ENCODE results near the gene TBC1D22A.
"Not testable (repeated sequence)": the region's sequence is repeated elsewhere in the genome, so short reads cannot be mapped to it uniquely, and the experiment has no call there.

TBC1D22A gene

DNA sequence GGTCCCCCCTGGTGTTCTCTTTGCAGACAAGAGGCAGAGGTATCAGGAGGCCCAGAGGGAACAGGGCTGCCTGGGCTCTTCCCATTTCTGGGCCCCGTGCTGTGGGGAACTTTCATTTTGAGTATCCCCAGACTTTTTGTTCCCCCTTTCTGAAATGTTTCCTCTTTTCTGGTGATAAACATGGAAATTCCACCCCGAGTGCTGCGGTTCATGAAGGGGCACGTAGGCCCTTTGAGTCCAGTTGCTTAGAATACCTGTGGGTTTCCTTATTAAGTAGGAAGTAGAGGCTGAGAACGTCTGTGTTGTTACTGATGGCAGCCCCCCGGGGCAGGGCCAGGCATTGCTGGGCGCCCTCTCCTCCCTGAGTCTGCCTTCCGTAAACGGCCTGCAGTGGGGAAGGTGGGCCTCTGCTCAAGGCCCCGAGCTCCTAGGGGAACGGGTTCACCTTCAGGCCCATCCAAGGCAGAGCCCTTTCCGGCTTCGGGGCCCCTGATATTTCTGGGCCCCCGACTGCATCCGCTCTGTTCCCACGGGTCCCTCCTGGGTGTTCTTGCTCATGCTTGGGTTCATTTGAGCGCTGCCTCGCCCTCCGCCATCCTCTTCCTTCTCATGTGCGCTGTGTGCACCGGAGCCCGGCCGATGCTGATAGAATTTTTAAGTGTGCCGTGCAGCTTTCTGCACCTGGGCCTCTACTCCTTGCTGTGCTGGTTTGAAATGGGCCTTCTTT, 12.0 kb downstream of the TBC1D22A start:
- peak in 1 of 2 donors; percentile 55 for DNase-seq

DNA sequence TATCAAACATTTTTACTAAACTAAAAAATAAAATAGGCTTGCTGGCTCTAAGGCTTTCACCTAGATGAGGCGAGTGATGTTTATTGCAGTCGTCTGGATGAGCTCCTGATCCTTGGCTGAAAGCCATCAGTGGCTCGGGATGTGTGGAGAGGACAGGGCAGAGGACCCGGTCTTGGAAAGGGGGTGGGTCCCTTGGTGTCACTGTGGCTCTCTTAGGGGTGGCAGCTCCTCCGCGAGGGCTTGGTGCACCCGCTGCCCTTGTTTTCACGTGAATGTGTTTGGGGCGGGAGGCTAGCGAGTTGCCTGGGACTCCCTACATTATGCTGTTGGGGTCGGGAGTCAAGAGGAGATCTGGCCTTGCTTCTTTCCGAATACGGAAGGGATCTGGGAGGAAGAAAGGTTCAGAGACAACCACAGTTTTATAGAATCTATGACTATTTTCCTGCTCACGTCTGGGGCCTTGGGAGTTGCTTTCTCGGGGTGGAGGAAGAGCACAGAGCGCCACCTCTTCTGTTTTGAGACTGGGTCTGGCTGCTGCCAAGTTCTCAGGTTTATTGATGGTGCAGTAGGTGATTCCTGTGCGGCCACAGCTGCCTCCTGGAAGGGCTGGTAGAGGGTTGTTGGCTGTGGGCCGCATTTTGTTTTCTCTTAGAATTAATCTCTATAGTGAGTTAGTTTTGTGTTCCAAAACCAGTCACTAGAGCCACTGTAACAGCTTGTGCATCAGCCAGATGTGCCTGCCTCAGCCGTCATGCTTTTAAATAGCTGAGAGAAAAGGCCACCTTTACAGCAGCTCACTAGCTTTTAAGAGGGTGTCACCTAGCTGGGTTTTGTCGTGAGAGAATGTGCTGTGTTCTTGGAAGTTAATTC, 12.8 kb downstream of the TBC1D22A start:
- DNase-seq, result no peak

DNA sequence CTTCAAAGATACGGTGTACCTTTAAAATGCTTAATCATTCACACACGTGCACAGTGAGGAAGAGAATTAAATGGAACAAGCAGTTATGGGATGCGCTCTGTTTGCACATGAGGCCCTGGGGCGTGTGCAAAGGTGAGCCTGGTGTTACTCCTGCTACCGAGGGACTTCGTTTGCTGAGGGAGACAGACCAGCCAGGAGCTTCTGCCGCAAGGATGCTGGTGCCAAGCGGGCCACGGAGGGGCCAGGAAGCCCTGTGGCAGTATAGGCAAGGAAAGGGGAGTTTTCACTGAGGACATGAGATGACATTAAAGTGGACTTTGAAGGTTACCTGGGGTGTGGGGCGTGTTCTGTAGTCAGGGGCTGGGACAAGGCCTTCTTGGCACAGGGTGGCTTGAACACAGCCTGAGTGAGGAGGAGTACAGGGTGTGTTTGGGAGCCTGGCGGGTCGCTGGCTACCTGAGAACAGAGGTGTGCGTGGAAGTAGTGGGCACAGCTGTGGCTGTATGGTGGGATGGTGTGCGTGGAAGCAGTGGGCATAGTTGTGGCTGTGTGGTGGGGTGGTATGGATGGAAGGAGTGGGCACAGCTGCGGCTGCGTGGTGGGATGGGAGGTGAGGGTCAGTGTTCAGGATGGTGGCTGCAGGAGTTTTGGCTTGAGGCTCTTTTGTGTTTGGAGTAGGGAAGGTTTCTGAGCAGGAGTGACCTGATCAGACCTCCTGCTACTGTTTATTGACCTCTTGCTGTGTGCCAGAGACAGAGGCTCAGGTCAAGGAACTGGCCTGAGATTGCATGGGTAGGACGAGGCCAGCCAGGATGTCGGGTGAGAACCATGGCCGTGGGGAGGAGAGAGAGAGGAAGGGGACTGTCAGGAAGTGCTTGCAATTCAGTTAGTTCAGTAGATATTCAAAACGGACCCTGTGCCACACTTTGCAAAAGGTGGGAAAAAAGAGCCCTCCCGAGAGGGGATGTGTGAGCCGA, 13.7 kb downstream of the TBC1D22A start:
- DNase-seq, result no peak

DNA sequence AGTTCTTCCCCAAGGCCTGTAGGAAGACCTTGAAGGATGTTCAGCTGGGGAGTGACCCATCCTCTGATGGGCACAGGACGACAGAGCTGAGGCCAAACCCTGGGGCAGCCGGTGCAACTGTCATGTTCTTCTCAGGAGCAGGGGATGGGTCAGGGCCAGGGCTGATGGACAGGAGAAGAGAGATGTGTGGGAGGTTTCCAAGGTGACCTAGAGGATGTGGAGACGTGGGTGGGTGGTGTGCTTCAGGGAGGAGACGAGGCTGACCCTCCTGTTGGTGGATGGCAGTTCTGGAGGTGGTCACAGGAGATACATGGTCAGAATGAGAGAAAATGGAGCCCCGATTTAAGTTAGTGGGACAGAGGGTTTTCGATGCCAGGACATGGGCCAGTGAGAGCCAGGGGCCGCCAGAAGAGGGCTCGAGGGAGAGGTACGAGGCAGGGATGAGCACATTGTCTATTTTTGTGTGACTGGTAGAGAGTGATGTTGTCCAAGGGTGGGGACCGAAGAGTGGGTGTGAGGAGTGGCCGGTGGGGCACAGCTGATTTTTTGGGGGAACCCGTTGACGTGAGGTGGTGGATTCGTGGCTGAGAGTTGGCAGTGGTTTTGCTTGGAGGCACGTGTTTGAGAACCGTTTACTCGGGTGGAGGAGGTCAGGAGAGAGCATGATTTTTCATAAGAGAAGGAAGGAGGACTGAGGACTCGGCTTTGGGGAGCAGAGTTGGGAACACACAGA, 14.6 kb downstream of the TBC1D22A start:
- no peak for DNase-seq

DNA sequence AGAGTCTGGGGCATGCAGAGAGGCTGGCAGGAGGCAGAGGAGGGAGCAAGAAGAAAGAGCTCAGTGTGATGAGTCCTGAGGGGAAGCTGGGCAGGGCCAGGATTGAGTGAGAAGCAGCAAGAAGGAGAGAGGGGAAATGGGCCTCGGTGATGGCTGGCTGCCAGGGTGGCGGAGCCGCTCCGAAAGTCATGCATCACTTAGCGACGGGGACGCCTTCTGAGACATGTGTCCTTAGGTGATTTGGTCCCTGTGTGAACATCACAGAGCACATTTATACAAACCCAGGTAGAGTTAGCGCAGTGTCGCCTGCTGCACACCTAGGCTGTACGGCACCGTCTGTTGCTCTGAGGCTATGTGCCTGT, 15.1 kb downstream of the TBC1D22A start:
- peak; percentile 40 to 79 for DNase-seq

DNA sequence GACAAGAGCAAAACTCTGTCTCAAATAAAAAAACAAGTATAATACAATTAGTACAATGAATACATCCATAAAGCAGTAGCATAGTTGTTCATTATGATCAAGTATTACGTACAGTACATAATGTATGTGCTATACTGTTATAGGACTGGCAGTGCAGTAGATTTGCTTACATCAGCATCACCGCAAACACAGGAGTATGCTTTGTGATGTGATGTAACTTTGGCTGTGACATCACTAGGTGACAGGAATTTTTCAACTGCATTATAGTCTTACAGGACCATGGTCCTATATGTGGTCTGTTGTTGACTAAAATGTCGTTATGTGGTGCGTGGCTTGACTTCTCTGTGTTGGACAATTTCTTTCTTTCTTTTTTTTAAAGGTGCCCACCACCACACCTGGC, 16.6 kb downstream of the TBC1D22A start:
- DNase-seq, result no peak

DNA sequence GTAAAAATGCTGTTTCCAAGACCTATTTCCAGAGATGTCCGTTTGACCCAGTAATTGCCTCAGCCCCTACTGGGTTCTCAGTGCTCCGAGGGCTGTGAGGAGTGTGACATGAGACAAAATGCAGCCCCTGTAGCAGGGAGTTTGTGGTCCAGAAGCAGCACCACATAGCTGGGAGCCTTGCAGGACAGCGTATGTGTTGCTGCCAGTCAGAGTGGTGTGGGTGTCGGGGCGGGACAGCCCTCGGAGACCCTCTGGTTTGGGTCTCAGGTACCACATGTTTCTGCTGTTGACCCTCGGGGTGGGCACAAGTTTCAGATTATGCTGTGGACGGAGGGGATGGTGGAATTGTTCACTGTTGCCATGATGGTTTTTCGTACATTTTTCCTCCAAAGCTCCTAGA, 17.2 kb downstream of the TBC1D22A start:
- no peak for DNase-seq

DNA sequence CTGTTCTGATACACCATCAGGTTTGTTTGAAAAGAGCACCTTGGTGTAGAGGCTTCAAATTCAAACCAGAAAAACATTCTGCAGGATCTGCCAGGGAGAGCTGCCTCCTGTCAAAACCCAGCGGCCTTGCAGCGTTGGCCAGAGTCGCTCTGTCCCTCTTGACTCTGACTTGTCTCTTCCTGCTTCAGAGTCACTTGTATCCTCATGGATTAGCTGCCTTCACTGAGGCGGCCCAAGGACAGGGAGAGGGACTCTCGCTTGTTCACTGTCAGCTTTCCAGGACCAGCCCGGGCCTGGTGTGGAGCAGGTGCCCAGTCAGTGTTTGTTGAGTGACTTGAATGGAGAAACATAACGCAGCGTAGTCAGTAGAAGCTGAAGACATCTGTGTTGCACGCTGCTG, 18.0 kb downstream of the TBC1D22A start:
- no peak for DNase-seq

DNA sequence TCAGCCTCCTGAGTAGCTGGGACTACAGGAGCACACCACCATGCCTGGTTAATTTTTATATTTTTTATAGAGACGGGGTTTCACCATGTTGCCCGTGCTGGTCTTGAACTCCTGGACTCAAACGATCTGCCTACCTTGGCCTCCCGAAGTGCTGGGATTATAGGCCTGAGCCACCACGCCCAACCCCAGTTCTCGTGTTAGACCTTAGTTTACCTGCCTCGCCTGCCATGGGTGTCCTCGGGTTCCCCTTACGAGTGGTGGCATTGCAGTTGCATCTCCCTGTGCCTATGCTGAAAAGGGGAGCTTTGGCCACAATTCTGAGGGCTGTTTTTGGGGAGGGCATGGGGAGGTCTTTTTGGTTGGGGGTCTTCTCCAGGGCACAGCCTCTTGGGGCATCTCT, 18.8 kb downstream of the TBC1D22A start:
- no peak for DNase-seq

DNA sequence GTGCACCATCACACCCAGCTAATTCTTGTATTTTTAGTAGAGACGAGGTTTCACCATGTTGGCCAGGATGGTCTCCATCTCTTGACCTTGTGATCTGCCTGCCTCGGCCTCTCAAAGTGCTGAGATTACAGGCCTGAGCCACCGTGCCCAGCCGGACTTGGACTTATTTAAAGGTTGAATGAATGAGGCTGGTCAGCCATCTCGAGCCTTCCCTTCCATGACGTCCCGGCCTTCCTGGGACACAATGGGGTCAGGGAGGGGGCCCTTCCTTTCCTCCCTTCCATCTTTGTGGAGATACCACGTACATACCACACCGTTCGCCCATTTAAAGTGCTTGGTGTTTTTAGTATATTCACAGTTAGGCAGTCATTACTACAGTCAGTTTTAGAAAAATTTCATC, 19.8 kb downstream of the TBC1D22A start:
- DNase-seq, result not testable (repeated sequence)

DNA sequence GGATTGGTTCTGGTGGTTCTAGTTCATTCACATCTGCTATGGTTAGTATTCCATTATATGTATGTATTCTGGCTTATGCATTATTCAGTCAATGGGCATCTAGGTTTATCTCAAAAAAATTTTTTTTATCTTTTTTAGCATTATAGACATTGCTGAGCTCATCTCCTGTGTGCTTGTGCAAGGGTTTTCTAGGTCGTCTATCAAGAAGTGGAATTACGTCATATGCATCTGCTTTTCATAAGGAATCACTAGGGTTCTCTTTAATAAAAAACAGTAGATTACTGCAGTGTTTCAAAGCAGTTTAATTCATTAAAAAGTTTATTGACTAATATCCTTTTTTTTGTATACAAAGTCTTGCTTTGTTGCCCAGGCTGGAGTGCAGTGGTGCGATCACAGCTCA, 21.3 kb downstream of the TBC1D22A start:
- DNase-seq, result no peak

DNA sequence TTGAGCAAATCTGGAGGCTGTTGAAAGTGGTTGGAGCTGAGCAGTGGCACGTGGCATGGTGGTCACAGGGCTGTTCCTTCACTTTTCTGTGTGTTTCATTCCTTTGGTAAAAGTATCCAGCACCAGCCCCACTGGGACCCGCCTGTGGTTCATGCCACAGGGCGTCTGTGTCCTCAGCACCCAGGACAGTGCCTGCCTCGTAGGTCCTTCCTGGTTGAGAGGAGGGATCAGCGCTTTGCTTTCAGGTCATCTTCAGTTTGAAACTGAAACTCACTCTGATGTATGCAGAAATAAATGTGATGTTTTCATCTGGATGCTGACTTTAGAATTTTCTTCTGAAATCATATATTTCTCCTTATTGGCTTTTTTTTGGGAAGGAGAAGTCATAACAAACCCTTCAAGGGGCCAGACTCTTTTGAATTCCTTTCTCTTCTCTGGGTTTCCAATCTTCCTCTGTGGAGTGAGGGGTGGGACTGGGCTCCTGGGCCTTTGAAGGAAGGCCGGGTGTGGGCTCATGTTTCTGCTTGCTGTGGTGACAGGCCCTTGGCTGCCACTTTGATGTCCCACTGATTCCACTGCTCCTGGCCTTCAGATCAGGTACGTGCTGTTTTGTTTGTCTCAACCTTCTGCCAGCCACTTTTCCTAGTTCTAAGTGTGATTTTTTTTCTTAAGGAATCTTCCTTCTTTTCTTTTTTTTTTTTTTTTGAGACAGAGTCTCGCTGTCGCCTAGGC, 26.2 kb downstream of the TBC1D22A start:
- DNase-seq, result no peak

DNA sequence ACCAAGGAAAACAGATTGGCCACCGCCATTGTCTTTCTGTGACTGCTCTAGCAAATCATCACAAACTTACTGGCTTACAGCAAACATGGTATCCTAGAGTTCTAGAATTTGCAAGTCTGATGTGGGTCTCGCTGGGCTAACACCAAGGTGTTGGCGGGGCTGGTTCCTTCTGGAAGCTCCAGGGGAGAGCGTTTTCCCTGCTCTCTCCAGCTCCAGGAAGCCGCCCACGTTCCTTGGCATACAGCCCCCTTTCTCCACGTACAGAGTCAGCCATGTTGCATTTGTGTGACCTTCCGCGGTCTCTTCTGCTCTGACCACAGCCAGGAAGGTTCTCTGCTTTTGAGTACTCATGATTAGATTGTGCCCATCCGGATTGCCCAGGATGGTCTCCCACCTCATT, 27.5 kb downstream of the TBC1D22A start:
- DNase-seq, result no peak

DNA sequence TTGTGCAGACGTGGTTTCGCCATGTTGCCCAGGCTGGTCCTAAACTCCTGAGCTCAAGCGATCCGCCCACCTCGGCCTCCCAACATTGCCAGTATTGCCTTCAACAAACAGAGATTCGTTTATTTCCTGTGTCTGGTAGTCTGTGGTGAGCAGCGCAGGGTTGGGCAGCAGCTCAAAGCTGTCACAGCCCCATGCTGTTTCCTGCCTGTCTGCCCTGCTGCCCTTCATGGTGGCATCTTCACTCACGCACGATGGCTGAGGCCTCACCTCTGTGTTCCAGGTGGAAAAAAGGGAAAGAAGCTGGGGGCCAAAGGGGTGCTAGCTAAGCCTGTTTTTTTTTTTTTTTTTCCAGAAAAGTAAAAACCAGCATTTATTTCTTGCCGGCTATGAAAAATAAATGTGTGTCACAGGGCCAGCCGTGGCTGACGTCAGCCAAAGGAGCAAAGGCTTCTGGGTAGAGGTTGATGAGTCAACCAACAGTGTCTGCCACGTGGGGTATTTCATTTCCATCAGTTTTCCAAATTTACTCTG, 28.8 kb downstream of the TBC1D22A start:
- DNase-seq, result peak; percentile 29 to 90

DNA sequence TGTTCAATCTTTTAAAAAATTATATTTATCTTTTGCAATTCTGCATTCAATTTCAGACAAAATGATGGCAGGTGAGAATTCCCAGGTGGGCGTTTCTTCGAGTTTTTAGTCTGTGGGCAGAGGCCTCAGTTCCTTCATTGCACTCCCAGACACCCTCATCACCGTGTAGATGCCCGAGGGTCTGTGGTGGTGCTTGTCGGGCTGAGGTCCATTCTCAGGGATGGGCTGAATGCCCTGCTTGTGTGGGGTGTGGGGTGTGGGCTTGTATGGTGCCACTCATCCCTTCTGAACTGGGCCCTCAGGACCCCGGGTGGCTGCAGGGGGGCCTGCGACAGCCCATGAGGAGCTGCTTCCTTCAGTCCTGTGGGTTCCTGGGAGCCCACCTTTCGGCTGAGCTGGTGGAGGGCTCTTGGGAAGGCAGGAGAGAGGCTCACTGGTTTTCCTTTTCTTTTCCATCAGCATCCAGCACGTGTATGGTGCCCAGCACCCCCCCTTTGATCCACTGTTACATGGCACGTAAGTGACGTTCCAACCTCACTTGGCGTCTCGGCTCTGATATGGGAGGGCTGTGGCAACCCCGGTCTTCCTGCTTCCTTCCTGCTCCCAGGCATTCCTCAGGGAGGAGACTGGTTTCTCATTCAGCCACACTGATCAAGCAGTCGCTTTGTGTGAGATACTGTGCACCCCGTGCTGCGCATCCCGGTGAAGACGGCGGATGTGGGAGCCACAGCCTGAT, 29.8 kb downstream of the TBC1D22A start:
- no peak for DNase-seq

DNA sequence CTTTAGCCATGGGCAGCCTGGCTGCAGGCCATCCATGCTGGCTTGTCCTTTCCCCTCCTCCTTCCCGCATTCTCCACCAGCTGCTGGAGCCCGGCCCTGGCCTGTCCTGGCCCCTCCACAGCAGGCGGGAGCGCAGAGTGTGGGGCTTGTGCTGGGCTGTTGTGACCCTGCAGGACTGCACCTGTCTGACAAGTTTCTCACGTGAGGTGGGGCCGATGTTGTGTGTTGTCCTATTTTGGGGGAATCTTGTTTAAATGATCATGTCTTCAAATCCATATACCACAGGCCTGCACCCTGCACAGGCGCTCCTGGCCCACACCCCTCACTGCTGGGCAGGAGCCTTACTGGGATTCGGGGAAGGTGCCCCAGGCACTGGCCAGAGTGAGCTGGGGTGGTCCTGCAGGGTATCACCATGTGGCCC, 30.4 kb downstream of the TBC1D22A start:
- no peak for DNase-seq

DNA sequence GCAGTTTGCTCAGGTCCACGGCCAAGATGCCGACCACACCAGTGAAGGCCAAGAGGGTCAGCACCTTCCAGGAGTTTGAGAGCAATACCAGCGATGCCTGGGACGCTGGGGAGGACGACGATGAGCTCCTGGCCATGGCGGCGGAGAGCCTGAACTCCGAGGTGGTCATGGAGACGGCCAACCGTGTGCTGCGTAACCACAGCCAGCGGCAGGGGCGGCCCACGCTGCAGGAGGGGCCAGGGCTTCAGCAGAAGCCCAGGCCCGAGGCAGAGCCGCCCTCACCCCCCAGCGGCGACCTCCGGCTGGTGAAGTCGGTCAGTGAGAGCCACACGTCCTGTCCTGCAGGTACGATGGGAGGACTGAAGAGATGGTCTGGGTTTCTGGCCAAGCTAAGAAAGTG, 31.0 kb downstream of the TBC1D22A start:
- no peak for DNase-seq

DNA sequence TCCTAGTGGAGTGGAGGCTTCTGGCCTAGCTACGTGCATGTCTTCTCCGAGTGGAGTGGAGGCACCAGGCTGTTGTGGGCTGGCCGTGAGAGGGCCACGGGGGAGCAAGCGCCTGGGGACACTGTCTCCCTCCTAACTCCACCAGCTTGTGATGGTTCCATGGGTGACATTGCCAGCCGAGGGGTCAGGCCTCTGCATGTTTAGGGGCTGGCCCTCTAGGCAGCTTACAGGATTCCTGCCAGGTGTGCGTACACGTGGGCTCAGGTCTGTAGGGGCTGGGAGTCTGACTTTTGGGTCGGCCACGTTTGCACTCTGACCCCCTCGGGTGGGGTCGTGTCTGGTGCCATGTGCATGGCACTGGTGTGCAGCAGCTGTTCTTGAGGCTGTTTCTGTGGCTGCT, 31.6 kb downstream of the TBC1D22A start:
- no peak for DNase-seq

DNA sequence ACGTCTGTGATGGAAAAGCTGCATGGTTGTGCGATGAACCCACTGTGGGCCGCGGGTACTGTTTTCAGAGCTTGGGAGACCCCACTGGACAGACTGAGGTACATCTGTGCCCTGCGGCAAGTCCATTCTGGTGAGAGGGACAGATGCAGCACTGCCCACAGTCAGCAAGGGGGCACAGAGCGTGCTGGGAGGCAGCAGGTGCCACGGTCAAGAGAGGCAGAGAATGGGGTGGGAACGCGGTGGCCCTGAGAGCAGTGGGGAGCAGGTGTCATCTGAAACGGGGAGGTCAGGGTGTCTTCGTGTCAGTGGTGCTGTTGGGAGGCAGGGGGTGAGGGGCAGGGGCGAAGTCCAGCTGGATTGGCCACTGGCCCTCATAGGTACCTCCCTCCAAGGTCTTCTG, 32.0 kb downstream of the TBC1D22A start:
- DNase-seq, result no peak

DNA sequence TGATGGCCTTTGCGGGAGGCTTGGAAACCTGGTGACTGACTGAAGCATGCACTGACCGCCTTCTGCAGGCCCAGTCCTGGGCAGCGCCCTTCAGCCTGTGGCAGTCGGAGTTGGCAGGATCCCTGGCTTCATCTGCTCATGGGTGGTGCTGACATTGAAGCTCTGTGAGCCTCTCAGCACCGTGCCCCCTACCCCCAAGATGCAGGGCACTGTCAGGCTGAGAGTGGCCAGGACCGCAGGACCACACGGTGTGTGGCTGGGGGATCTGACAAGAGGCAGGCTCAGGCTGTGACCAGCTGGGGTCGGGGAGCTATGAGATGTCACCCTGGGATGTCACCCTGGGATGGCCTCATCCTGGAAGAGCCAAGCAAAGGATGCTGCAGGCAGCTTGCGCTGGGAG, 32.7 kb downstream of the TBC1D22A start:
- DNase-seq, result no peak
